Loucy (cell line): ENCODE results near the gene FBLN5.

Source experiments
- H2AFZ ChIP-seq: fragments of 200-600 bp; sonication (generic); 2 replicates; pipeline ENCODE4 v1.6.0; 2016; ENCODE audit warnings: antibody characterized with exemption, mild to moderate bottlenecking, low read length, moderate library complexity
- H3F3A ChIP-seq: fragments of 200-600 bp; 2 replicates; pipeline ENCODE4 v1.6.0; 2016; ENCODE audit warnings: antibody characterized with exemption, low read depth, mild to moderate bottlenecking
- H3K27me3 ChIP-seq: fragments of 200-600 bp; sonication (generic); 2 replicates; pipeline ENCODE4 v1.6.1; 2014; ENCODE audit warnings: low read length, mild to moderate bottlenecking; ENCODE audit not compliant: insufficient read depth, poor library complexity, severe bottlenecking
- H3K36me3 ChIP-seq: fragments of 200-600 bp; sonication (generic); 2 replicates; pipeline ENCODE4 v1.6.1; 2016; ENCODE audit warnings: low read length; ENCODE audit not compliant: insufficient read depth
- H3K4me1 ChIP-seq: fragments of 200-600 bp; sonication (generic); 2 replicates; pipeline ENCODE4 v1.5.1; 2014; ENCODE audit warnings: low read length, mild to moderate bottlenecking; ENCODE audit not compliant: insufficient read depth, poor library complexity, severe bottlenecking
- H3K4me2 ChIP-seq: fragments of 200-600 bp; sonication (generic); 2 replicates; pipeline ENCODE4 v1.6.0; 2014; ENCODE audit warnings: antibody characterized with exemption, low read length, low read depth, mild to moderate bottlenecking; ENCODE audit not compliant: poor library complexity, severe bottlenecking
- H3K4me3 ChIP-seq: fragments of 200-600 bp; sonication (generic); 2 replicates; pipeline ENCODE4 v1.5.1; 2014; ENCODE audit warnings: low read length, mild to moderate bottlenecking, mixed read lengths; ENCODE audit not compliant: poor library complexity, severe bottlenecking
- H3K79me2 ChIP-seq: fragments of 200-600 bp; sonication (generic); 2 replicates; pipeline ENCODE4 v1.6.1; 2014; ENCODE audit warnings: low read length; ENCODE audit not compliant: insufficient read depth
- H3K9ac ChIP-seq: fragments of 200-600 bp; sonication (generic); 2 replicates; pipeline ENCODE4 v1.6.0; 2014; ENCODE audit warnings: mild to moderate bottlenecking, low read depth, low read length, moderate library complexity; ENCODE audit not compliant: poor library complexity, severe bottlenecking
- H3K9me2 ChIP-seq: fragments of 200-600 bp; sonication (generic); replicated peaks from 2 replicates; pipeline ENCODE4 v1.6.1; 2016; ENCODE audit warnings: low read depth, low read length, mixed read lengths
- H3K9me3 ChIP-seq: fragments of 200-600 bp; sonication (generic); 2 replicates; pipeline ENCODE4 v1.6.1; 2014; ENCODE audit warnings: mild to moderate bottlenecking, antibody characterized with exemption, low read length, low read depth; ENCODE audit not compliant: insufficient read depth
- H4K20me1 ChIP-seq: fragments of 200-600 bp; sonication (generic); 2 replicates; pipeline ENCODE4 v1.6.0; 2014; ENCODE audit warnings: antibody characterized with exemption, low read length, mild to moderate bottlenecking; ENCODE audit not compliant: insufficient read depth, poor library complexity, severe bottlenecking
- CTCF ChIP-seq: fragments of 200-600 bp; sonication (generic); conservative IDR thresholded peaks from 2 replicates; pipeline ENCODE4 v1.5.1; 2014; ENCODE audit warnings: mild to moderate bottlenecking, antibody characterized with exemption, low read length
- EZH2phosphoT487 ChIP-seq: fragments of 200-600 bp; IDR thresholded peaks from 2 replicates; pipeline ENCODE4 v1.6.1; 2018; ENCODE audit warnings: antibody characterized with exemption, mild to moderate bottlenecking, moderate library complexity, borderline replicate concordance

FBLN5 gene

GRCh38 chr14:91926131-91926890, 21.2 kb downstream of the FBLN5 start:
- Histone ChIP-seq H4K20me1 (no peaks in the 10 kb centered on the region), H3K9ac (no peak overlapping the region), H3K4me1 (no peaks in the 10 kb centered on the region), H3K4me2 (no peak overlapping the region), H3K9me3 (no peaks in the 10 kb centered on the region), H3K79me2 (no peaks in the 10 kb centered on the region), H3K9me2 (no peaks in the 10 kb centered on the region), H3K36me3 (no peaks in the 10 kb centered on the region), H3F3A (no peaks in the 10 kb centered on the region), H2AFZ (no peak overlapping the region), H3K4me3 (no peak overlapping the region), H3K27me3 (no peaks in the 10 kb centered on the region)
- TF ChIP-seq CTCF (no peak), EZH2phosphoT487 (no peak)

- no peak overlapping the region for H3K9ac ChIP-seq
- H2AFZ ChIP-seq = no peak overlapping the region
- H3F3A ChIP-seq = no peaks in the 10 kb centered on the region
- TF ChIP-seq CTCF (no peak), EZH2phosphoT487 (no peak)
- no peaks in the 10 kb centered on the region for H4K20me1 ChIP-seq
- H3K36me3 ChIP-seq = no peaks in the 10 kb centered on the region
- H3K9me2 ChIP-seq = no peaks in the 10 kb centered on the region
- H3K27me3 ChIP-seq = no peaks in the 10 kb centered on the region
- no peak overlapping the region for H3K4me2 ChIP-seq
- no peaks in the 10 kb centered on the region for H3K79me2 ChIP-seq
- no peaks in the 10 kb centered on the region for H3K9me3 ChIP-seq
- H3K4me3 ChIP-seq = no peak overlapping the region
- no peaks in the 10 kb centered on the region for H3K4me1 ChIP-seq
These were observed 21.8 kb downstream of the FBLN5 start for GRCh38 chr14:91925727-91926121.

- no peaks in the 10 kb centered on the region for H3K36me3 ChIP-seq
- no peaks in the 10 kb centered on the region for H3K27me3 ChIP-seq
These were observed 22.3 kb downstream of the FBLN5 start for GRCh38 chr14:91925001-91925726.

More at GRCh38 chr14:91925001-91925726, 22.3 kb downstream of the FBLN5 start:
- Histone ChIP-seq H4K20me1 (no peaks in the 10 kb centered on the region), H3K9me2 (no peaks in the 10 kb centered on the region), H3K4me2 (no peak overlapping the region), H3K79me2 (no peaks in the 10 kb centered on the region), H3K4me3 (no peak overlapping the region), H3K4me1 (no peaks in the 10 kb centered on the region), H3F3A (no peaks in the 10 kb centered on the region), H3K9ac (no peak overlapping the region), H2AFZ (no peak overlapping the region), H3K9me3 (no peaks in the 10 kb centered on the region)
- TF ChIP-seq CTCF = no peak
- TF ChIP-seq EZH2phosphoT487 = no peak
